WTC11 (cell line): Measurements from ENCODE around the gene APBB3. TPM values are rescaled to one million over a fixed set of nuclear protein-coding genes. Genes with fewer than 3 reads are reported as not detected.
"Not testable (repeated sequence)": the region's sequence is repeated elsewhere in the genome, so short reads cannot be mapped to it uniquely, and the experiment has no call there.

ENCODE experiments used
- ATAC-seq: fragments of 200-7000 bp; cut with Tn5 transposase; 2 replicates; pipeline ENCODE4 v1.10.0; 2021; ENCODE audit warnings: mild to moderate bottlenecking, moderate library complexity
- CTCF ChIA-PET: fragments of 300-600 bp; sonication (Branson Sonifier 250); formaldehyde crosslinking; loops from one replicate; lab custom pipeline; 2021; ENCODE audit warnings: antibody characterized with exemption; lab: Charles Lee
- POLR2A ChIA-PET: fragments of 350-600 bp; sonication (Branson Sonifier 250); formaldehyde crosslinking; loops from one replicate; lab custom pipeline; 2021; ENCODE audit warnings: antibody characterized with exemption; lab: Charles Lee
- DNase-seq: peaks from one replicate; pipeline ENCODE4 v3.0.0; 2021; ENCODE audit warnings: low spot score
- H3K27ac Mint-ChIP-seq: 2 replicates; pipeline ENCODE4 v1.8.0; 2021; ENCODE audit warnings: mixed read lengths
- H3K27me3 Mint-ChIP-seq: 2 replicates; pipeline ENCODE4 v1.8.0; 2021; ENCODE audit warnings: low read depth, mild to moderate bottlenecking, moderate library complexity, mixed read lengths
- H3K36me3 Mint-ChIP-seq: 2 replicates; pipeline ENCODE4 v1.8.0; 2021; ENCODE audit warnings: mixed read lengths
- H3K4me1 Mint-ChIP-seq: 2 replicates; pipeline ENCODE4 v1.8.0; 2022; ENCODE audit warnings: mixed read lengths
- H3K4me3 Mint-ChIP-seq: 2 replicates; pipeline ENCODE4 v1.8.0; 2021; ENCODE audit warnings: mild to moderate bottlenecking, moderate library complexity, mixed read lengths
- H3K9me3 Mint-ChIP-seq: 2 replicates; pipeline ENCODE4 v1.8.0; 2021; ENCODE audit warnings: mixed read lengths
- AR ChIP-seq: fragments of 250-450 bp; sonication (Bioruptor Pico); IDR thresholded peaks from 2 replicates; pipeline ENCODE4 v1.9.0; 2021; ENCODE audit warnings: mild to moderate bottlenecking
- CREB1 ChIP-seq: sonication (generic); formaldehyde crosslinking; IDR thresholded peaks from 2 replicates; pipeline ENCODE4 v1.8.0; 2023; ENCODE audit warnings: mild to moderate bottlenecking, missing genetic modification reagents
- ESRRA ChIP-seq: sonication (generic); formaldehyde crosslinking; IDR thresholded peaks from 2 replicates; pipeline ENCODE4 v1.8.1; 2022; ENCODE audit warnings: mild to moderate bottlenecking, missing genetic modification reagents, borderline replicate concordance
- FOXJ3 ChIP-seq: sonication (generic); formaldehyde crosslinking; IDR thresholded peaks from 2 replicates; pipeline ENCODE4 v1.9.0; 2021; ENCODE audit warnings: missing genetic modification reagents, mild to moderate bottlenecking, borderline replicate concordance
- FOXP1 ChIP-seq: sonication (generic); formaldehyde crosslinking; IDR thresholded peaks from 2 replicates; pipeline ENCODE4 v1.8.0; 2022; ENCODE audit warnings: missing genetic modification reagents, mild to moderate bottlenecking, moderate library complexity, borderline replicate concordance
- IRF2 ChIP-seq: sonication (generic); formaldehyde crosslinking; IDR thresholded peaks from 2 replicates; pipeline ENCODE4 v1.8.0; 2022; ENCODE audit warnings: low read depth, missing genetic modification reagents, borderline replicate concordance
- NFATC4 ChIP-seq: fragments of 250-450 bp; sonication (Bioruptor Pico); IDR thresholded peaks from 2 replicates; pipeline ENCODE4 v1.9.0; 2021; ENCODE audit warnings: mild to moderate bottlenecking
- NFYB ChIP-seq: sonication (generic); formaldehyde crosslinking; conservative IDR thresholded peaks from 2 replicates; pipeline ENCODE4 v1.8.0; 2022; ENCODE audit warnings: low read depth, missing genetic modification reagents
- SOX15 ChIP-seq: fragments of 250-450 bp; sonication (Bioruptor Pico); IDR thresholded peaks from 2 replicates; pipeline ENCODE4 v1.9.0; 2021; ENCODE audit warnings: mild to moderate bottlenecking
- SP1 ChIP-seq: sonication (generic); formaldehyde crosslinking; conservative IDR thresholded peaks from 2 replicates; pipeline ENCODE4 v1.8.1; 2022; ENCODE audit warnings: missing genetic modification reagents
- USF1 ChIP-seq: sonication (generic); formaldehyde crosslinking; IDR thresholded peaks from 2 replicates; pipeline ENCODE4 v1.8.0; 2022; ENCODE audit warnings: mild to moderate bottlenecking, missing genetic modification reagents
- ZNF232 ChIP-seq: sonication (generic); formaldehyde crosslinking; IDR thresholded peaks from 2 replicates; pipeline ENCODE4 v1.8.0; 2022; ENCODE audit warnings: mild to moderate bottlenecking, missing genetic modification reagents
- ZNF263 ChIP-seq: sonication (generic); formaldehyde crosslinking; IDR thresholded peaks from 2 replicates; pipeline ENCODE4 v1.8.1; 2022; ENCODE audit warnings: low read depth, mild to moderate bottlenecking, moderate library complexity, missing genetic modification reagents
- ZNF416 ChIP-seq: fragments of 250-450 bp; sonication (Bioruptor Pico); IDR thresholded peaks from 2 replicates; pipeline ENCODE4 v1.9.0; 2021; ENCODE audit warnings: mild to moderate bottlenecking, inconsistent platforms
- ZNF423 ChIP-seq: fragments of 250-450 bp; sonication (Bioruptor Pico); IDR thresholded peaks from 2 replicates; pipeline ENCODE4 v2.1.2; 2022; ENCODE audit warnings: mild to moderate bottlenecking, moderate library complexity
- ZNF671 ChIP-seq: fragments of 250-450 bp; sonication (Bioruptor Pico); IDR thresholded peaks from 2 replicates; pipeline ENCODE4 v1.8.0; 2021; ENCODE audit warnings: mild to moderate bottlenecking
- total RNA-seq: library from RNA; stranded (reverse); gene quantifications from 3 replicates; pipeline ENCODE4 v1.2.3, GENCODE V29; 2021
- TF ChIP-seq, protein P1 (sequence below): fragments of 250-450 bp; sonication (Bioruptor Pico); IDR thresholded peaks from 2 replicates; pipeline ENCODE4 v1.9.0; 2021; ENCODE audit warnings: mild to moderate bottlenecking
- TF ChIP-seq, protein P2 (sequence below): sonication (generic); formaldehyde crosslinking; IDR thresholded peaks from 2 replicates; pipeline ENCODE4 v1.8.0; 2022; ENCODE audit warnings: mild to moderate bottlenecking, missing genetic modification reagents
- TF ChIP-seq, protein P3 (sequence below): sonication (generic); formaldehyde crosslinking; IDR thresholded peaks from 2 replicates; pipeline ENCODE4 v1.8.1; 2023; ENCODE audit warnings: mild to moderate bottlenecking, missing genetic modification reagents
- TF ChIP-seq, protein P4 (sequence below): sonication (generic); formaldehyde crosslinking; IDR thresholded peaks from 2 replicates; pipeline ENCODE4 v1.8.0; 2022; ENCODE audit warnings: mild to moderate bottlenecking, missing genetic modification reagents

The APBB3 gene
- total RNA-seq, 1 experiment from 2014 or later: 25.9 TPM

DNA sequence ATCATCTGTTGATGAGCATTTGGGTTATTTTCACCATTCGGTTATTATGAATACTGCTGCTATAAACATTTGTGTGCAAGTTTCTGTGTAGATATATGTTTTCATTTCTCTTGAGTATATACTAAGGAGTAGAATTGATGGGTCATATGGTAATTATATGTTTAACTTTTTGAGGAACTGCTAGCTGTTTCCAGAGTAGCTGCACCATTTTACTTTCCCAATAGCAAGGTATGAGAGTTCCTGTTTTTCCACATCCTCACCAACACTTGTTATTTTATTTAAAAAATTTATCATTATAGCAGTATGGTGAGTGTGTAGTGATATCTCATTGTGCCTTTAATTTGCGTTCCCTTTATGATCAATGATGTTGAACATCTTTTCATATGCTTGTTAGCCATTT, 39.3 kb upstream of the APBB3 start:
- Mint-ChIP-seq H3K36me3 (no peaks in the 10 kb centered on the region), H3K9me3 (peaks cover 28% of the 10 kb centered on the region), H3K27me3 (peaks cover 20% of the 10 kb centered on the region), H3K27ac (no peak overlapping the region), H3K4me3 (no peak overlapping the region), H3K4me1 (no peaks in the 10 kb centered on the region)
- no peak for DNase-seq
- ChIA-PET POLR2A (no interaction called here), CTCF (no interaction called here)
- TF ChIP-seq FOXJ3 (no peak), USF1 (CRISPR knock-in tag) (no peak), ZNF671 (CRISPR knock-in tag) (no peak), IRF2 (CRISPR knock-in tag) (no peak), ZNF416 (CRISPR knock-in tag) (no peak), ZNF423 (CRISPR knock-in tag) (no peak), ZNF232 (CRISPR knock-in tag) (no peak), NFYB (CRISPR knock-in tag) (no peak)
- TF ChIP-seq, protein P1, sequence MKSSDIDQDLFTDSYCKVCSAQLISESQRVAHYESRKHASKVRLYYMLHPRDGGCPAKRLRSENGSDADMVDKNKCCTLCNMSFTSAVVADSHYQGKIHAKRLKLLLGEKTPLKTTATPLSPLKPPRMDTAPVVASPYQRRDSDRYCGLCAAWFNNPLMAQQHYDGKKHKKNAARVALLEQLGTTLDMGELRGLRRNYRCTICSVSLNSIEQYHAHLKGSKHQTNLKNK (CRISPR knock-in tag): no peak
- TF ChIP-seq, protein P2, sequence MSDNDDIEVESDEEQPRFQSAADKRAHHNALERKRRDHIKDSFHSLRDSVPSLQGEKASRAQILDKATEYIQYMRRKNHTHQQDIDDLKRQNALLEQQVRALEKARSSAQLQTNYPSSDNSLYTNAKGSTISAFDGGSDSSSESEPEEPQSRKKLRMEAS (CRISPR knock-in tag): no peak
- TF ChIP-seq, protein P3, sequence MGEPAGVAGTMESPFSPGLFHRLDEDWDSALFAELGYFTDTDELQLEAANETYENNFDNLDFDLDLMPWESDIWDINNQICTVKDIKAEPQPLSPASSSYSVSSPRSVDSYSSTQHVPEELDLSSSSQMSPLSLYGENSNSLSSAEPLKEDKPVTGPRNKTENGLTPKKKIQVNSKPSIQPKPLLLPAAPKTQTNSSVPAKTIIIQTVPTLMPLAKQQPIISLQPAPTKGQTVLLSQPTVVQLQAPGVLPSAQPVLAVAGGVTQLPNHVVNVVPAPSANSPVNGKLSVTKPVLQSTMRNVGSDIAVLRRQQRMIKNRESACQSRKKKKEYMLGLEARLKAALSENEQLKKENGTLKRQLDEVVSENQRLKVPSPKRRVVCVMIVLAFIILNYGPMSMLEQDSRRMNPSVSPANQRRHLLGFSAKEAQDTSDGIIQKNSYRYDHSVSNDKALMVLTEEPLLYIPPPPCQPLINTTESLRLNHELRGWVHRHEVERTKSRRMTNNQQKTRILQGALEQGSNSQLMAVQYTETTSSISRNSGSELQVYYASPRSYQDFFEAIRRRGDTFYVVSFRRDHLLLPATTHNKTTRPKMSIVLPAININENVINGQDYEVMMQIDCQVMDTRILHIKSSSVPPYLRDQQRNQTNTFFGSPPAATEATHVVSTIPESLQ (CRISPR knock-in tag): no peak
- no peak for ATAC-seq

DNA sequence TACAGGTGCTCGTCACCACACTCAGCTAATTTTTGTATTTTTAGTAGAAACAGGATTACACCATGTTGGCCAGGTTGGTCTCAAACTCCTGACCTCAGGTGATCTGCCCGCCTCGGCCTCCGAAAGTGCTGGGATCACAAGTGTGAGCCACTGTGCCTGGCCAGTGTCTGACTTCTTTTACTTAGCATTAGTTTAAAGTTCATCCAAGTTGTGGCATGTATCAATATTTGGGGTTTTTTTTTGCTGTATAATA, 39.0 kb upstream of the APBB3 start:
- DNase-seq, POLR2A ChIA-PET, H3K36me3 Mint-ChIP-seq, ATAC-seq, CTCF ChIA-PET, H3K4me3 Mint-ChIP-seq, H3K27ac Mint-ChIP-seq, H3K4me1 Mint-ChIP-seq: not testable (repeated sequence)
- peaks cover 23% of the 10 kb centered on the region for H3K27me3 Mint-ChIP-seq
- H3K9me3 Mint-ChIP-seq: peaks cover 24% of the 10 kb centered on the region

DNA sequence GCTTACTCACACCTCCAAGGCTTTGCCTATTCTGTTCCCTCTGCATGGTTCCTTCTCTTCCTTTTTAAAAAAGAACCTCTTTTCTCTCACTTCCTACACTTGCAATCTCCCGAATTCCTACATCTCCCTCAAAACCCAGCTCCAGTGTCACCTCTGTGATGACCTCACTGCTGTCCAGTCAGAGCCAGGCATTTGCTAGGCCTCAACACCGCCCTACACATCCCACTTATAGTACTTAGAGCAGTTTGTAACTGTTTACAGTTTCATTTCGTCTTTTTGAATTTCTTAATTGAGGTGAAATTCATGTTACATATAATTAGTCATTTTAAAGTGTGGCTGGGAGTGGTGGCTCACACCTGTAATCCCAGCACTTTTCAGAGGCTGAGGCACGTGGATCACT, 37.7 kb upstream of the APBB3 start:
- CTCF ChIA-PET: no interaction called here
- ATAC-seq (no peak), DNase-seq (no peak)
- Mint-ChIP-seq H3K4me1 (no peaks in the 10 kb centered on the region), H3K36me3 (no peaks in the 10 kb centered on the region), H3K9me3 (peaks cover 18% of the 10 kb centered on the region), H3K4me3 (no peak overlapping the region), H3K27ac (no peak overlapping the region), H3K27me3 (peaks cover 23% of the 10 kb centered on the region)
- POLR2A ChIA-PET: no interaction called here
- TF ChIP-seq ZNF263 (no peak), FOXP1 (CRISPR knock-in tag) (no peak), SP1 (CRISPR knock-in tag) (no peak), AR (CRISPR knock-in tag) (no peak), SOX15 (CRISPR knock-in tag) (no peak), CREB1 (no peak), NFATC4 (CRISPR knock-in tag) (no peak), ESRRA (no peak)
- TF ChIP-seq, protein P3 (CRISPR knock-in tag): no peak
- TF ChIP-seq, protein P4, sequence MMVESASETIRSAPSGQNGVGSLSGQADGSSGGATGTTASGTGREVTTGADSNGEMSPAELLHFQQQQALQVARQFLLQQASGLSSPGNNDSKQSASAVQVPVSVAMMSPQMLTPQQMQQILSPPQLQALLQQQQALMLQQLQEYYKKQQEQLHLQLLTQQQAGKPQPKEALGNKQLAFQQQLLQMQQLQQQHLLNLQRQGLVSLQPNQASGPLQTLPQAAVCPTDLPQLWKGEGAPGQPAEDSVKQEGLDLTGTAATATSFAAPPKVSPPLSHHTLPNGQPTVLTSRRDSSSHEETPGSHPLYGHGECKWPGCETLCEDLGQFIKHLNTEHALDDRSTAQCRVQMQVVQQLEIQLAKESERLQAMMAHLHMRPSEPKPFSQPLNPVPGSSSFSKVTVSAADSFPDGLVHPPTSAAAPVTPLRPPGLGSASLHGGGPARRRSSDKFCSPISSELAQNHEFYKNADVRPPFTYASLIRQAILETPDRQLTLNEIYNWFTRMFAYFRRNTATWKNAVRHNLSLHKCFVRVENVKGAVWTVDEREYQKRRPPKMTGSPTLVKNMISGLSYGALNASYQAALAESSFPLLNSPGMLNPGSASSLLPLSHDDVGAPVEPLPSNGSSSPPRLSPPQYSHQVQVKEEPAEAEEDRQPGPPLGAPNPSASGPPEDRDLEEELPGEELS (CRISPR knock-in tag): no peak
- TF ChIP-seq, protein P2 (CRISPR knock-in tag): no peak
